OCI-LY7 (cell line): ENCODE data around the gene OR10R2.

Source experiments
- CTCF ChIP-seq: fragments of 200-600 bp; sonication (generic); conservative IDR thresholded peaks from 2 replicates; pipeline ENCODE4 v1.5.1; 2014; ENCODE audit warnings: mild to moderate bottlenecking, antibody characterized with exemption, low read length, moderate library complexity, mixed read lengths
- EZH2phosphoT487 ChIP-seq: fragments of 200-600 bp; sonication (generic); IDR thresholded peaks from 2 replicates; pipeline ENCODE4 v1.6.1; 2018; ENCODE audit warnings: low read depth, borderline replicate concordance, mild to moderate bottlenecking, mixed run types, antibody characterized with exemption, low read length, moderate library complexity, mixed read lengths

GRCh38 chr1:158425027-158425426 lies 47.0 kb upstream of the OR10R2 start:
- no peak for TF ChIP-seq CTCF
- TF ChIP-seq EZH2phosphoT487: no peak
